ACHN (cell line): ENCODE measurements around the gene CERS2.

Experiments
- DNase-seq: peaks from one replicate; pipeline ENCODE4 v3.0.0-alpha.2; 2015
- in situ Hi-C: cut with HindIII; loops from 2 replicates; pipeline ENCODE4 v1.10.0; 2017; ENCODE audit warnings: low sequenced_read_pairs, low pct_ligation_motif_present, low pct_unique_long_range_greater_than_20kb

The CERS2 gene

DNA sequence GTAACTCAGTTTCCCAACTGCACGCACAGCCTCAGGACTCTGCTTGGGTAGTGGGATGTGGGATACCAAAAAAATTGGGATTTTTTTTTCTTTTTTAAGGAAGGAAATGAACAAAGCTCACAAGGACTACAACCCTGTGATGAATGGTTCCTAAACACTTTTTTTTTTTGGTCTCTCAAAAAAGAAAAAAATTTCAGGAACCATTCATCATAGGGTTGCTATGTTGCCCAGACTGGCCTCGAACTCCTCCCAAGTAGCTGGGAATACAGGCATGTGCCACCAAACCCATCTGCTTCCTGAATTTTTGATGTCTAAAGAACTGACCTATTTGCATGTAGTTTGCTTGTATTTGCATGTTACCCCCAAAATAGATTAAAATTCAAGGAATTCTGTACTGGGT, 25.3 kb upstream of the CERS2 start:
- in situ Hi-C loops: no loop called here
- DNase-seq: no peak

DNA sequence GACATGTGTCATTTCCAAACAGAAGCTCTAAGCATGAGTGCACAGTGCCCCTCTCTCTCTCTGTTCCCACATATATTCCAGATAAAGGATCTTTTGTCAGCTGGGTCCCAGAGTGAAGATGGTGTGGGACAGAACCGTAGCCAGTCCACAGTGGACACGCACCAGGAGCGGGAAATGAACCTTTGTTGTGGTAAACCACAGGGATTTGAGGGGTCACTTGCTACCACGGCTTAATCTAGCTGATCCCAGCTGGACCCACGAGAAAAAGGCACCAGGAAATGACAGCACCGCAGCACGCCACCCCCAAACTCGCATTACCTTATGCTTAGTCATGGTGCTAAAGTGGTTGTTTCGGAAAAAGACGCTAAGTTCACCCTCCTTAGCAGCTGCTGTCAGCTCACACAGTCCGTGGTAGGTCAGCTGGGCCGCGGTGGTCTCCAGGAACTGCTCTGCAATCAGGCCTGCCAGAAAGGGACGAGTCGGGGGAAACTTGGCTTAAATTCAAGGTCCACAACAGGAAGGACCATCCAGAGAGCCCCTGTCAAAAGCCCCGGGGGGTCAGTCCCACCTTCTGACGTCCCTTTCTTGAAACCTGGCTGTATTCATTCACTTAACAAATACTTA, 24.5 kb upstream of the CERS2 start:
- in situ Hi-C loops: no loop called here
- DNase-seq: peak; percentile 33

- no peak for DNase-seq
- in situ Hi-C loops: no loop called here
These were observed 23.3 kb upstream of the CERS2 start for GRCh38 chr1:150997949-150998348.

- in situ Hi-C loops: no loop called here
These were observed 22.7 kb upstream of the CERS2 start for GRCh38 chr1:150997126-150997872.

GRCh38 chr1:150995896-150996295, 21.3 kb upstream of the CERS2 start:
- no peak for DNase-seq
- in situ Hi-C loops: no loop called here

More at GRCh38 chr1:150997126-150997872, 22.7 kb upstream of the CERS2 start:
- no peak for DNase-seq

DNA sequence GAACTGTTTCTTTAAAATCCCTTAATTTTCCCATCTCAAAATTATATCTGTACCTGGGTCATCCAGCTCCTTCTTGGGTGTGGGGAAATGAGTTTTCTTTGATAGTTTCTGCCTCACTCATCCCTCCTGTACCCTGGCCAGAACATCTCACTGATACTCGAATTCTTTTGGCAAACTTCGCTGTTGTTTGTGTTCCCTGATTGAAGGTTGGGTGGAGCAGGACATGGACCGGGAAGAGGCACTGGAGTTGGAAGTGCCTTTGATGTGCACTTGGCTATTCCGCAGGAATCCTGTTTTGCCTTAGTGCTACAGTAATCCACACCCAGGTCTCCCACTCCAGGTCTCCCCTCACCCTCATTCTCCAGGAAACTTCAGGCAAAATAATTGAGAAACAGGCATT, 20.8 kb upstream of the CERS2 start:
- DNase-seq: no peak
- in situ Hi-C loops: no loop called here

GRCh38 chr1:150994248-150994647, 19.6 kb upstream of the CERS2 start:
- in situ Hi-C loops: no loop called here

DNA sequence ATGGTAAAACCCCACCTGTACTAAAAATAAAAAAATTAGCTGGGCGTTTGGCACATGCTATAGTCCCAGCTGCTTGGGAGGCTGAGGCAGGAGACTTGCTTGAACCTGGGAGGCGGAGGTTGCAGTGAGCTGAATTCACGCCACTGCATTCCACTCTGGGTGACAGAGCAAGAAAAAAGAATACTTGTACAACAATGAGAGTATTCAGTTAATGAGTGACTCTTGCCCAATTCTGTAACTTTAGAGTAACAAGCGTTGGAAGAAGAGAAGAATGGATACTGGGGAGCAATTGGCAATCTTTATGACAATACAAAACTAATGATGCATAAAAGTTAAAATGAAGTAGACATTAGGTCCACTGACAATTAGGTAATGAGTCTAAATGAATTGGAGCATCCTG, 18.0 kb upstream of the CERS2 start:
- no peak for DNase-seq
- in situ Hi-C loops: no loop called here

More at GRCh38 chr1:150994248-150994647, 19.6 kb upstream of the CERS2 start:
- DNase-seq: no peak

DNA sequence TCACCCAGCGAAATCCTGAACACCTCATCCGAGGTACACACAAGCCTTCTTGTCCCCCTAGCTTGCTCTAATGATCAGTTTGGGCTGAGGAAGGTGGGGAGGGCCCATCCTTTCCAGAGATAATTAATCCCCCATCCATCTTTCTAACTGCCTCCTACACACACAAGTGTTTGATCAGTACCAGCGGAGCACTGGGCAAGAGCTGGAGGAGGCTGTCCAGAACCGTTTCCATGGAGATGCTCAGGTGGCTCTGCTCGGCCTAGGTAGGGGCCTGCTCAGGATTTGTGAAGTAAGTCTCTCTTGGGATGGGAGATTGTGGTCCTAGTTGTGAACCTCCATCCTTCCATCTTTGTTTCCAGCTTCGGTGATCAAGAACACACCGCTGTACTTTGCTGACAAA, 13.3 kb upstream of the CERS2 start:
- in situ Hi-C loops: no loop called here
- no peak for DNase-seq

DNA sequence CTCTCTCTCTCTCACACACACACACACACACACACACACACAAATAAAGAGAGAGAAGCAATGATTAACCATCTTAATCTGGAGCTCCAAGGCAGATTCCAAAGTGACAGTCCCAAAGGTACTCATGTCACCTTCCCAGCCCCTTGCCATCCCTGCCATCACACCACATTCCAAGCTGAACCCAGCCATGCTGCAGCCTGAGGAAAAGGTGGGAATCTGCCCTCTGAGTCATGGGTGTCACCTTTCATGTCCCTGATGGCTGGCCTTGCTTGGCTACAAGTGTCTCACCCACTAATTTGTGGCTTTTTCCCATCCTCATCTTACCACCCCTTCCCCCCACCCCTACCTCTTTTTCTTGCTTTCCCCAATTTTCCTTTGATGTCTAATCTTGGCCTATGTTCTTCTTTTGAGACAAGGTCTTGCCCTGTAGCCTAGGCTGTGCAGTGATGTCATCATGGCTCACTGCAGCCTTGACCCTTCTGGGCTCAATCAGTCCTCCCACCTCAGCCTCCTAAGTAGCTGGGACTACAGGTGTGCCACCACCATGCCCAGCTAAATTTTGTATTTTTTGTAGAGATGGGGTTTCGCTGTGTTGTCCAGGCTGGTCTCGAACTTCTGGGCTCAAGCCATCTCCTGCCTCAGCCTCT, 10.7 kb upstream of the CERS2 start:
- in situ Hi-C loops: no loop called here
- no peak for DNase-seq

GRCh38 chr1:150981805-150982712, 7.4 kb upstream of the CERS2 start, which contains the start of gene ANXA9:
ANXA9 (plus strand) TSS chr1:150982292; CDS start chr1:150983106, 814 bp downstream.
- in situ Hi-C loops: no loop called here

DNA sequence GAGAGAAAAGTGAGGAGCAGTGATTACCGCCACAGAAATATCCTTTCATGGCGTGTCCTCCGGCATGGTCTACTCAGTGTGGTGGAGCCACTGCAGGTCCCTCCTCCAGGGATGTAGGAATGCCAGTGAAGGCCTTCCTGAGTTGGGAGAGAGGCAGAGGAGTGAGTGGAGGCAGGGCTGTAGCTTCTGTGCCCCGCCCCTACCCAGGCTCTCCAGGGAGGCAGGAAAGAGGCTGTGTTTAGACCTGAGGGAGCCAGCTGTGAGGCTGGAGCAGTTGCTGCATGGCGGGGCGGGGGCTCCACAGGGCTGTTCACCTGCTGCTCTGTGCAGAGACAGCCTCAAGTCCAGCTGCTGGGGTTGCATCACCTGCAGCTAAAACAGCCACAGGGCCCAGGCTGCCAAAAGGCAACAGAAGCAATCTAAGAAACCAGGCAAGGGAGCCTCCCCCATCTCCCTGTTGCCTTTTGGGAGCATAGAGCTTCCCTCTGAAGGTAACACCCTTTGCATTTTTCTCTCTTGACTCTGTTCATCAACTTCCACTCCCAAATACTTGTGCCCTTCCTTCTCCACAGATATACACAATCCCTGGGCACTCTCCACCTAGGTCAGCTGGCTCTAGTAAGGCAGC, 6.7 kb upstream of the CERS2 start:
- peak; percentile 50 for DNase-seq
- in situ Hi-C loops: no loop called here

More at GRCh38 chr1:150981805-150982712, 7.4 kb upstream of the CERS2 start, which contains the start of gene ANXA9:
- no peak for DNase-seq

- DNase-seq: peak; percentile 94
- in situ Hi-C loops: no loop called here
These were observed 4.7 kb upstream of the CERS2 start for GRCh38 chr1:150979092-150980056.

- in situ Hi-C loops: no loop called here
- DNase-seq: peak; percentile 94
These were observed 2.5 kb upstream of the CERS2 start for GRCh38 chr1:150976879-150977694.

- in situ Hi-C loops: no loop called here
These were observed 1.8 kb upstream of the CERS2 start for GRCh38 chr1:150976401-150976821.

DNA sequence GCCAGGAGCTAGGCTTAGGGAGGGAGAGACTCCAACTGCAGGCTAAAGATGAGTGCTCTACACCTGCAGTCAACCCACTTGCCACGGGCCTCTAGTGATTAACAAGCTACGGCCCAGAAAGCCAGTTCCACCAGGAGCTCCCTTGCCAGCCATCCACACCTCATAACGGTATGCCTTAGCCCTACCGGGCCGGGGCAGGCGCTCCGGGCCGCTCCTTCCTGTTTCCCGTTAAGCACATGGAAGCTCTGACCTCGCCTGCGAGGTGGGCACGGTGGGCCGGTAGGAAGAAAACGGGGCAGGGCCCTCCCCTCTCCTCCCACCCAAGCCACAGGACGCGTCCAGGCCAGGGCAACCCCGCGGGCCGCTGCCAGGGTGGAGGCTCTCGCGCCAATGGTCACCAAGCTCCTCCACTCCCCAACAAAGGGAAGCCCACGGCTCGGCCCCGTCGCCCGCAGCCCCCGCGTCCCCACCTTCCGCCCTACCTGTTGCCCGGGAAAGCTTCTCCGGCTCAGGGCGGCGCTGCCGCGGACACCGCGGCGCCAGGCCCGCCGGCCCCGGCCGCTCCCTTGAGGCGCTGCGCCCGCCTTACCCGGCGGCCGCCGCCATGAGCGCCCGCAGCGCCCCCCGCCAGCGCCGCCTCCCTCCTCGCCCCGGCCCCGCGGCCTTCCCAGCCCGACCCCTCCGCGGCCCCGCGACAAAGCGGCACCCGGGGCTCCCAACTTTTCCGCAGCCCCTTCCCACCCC, 627 bp downstream of the CERS2 start:
- DNase-seq: peak; percentile 42
- in situ Hi-C loops: no loop called here

More at GRCh38 chr1:150976401-150976821, 1.8 kb upstream of the CERS2 start:
- no peak for DNase-seq
